HG02759 (cell line): Measurements from ENCODE around the gene NAP1L4.

Source experiments
- ATAC-seq: cut with Tn5 transposase; IDR thresholded peaks from one replicate; pipeline ENCODE4 v1.9.1; 2021; ENCODE audit warnings: mild to moderate bottlenecking, moderate library complexity; ENCODE audit not compliant: unreplicated experiment

Gene NAP1L4, protein sequence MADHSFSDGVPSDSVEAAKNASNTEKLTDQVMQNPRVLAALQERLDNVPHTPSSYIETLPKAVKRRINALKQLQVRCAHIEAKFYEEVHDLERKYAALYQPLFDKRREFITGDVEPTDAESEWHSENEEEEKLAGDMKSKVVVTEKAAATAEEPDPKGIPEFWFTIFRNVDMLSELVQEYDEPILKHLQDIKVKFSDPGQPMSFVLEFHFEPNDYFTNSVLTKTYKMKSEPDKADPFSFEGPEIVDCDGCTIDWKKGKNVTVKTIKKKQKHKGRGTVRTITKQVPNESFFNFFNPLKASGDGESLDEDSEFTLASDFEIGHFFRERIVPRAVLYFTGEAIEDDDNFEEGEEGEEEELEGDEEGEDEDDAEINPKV

DNA sequence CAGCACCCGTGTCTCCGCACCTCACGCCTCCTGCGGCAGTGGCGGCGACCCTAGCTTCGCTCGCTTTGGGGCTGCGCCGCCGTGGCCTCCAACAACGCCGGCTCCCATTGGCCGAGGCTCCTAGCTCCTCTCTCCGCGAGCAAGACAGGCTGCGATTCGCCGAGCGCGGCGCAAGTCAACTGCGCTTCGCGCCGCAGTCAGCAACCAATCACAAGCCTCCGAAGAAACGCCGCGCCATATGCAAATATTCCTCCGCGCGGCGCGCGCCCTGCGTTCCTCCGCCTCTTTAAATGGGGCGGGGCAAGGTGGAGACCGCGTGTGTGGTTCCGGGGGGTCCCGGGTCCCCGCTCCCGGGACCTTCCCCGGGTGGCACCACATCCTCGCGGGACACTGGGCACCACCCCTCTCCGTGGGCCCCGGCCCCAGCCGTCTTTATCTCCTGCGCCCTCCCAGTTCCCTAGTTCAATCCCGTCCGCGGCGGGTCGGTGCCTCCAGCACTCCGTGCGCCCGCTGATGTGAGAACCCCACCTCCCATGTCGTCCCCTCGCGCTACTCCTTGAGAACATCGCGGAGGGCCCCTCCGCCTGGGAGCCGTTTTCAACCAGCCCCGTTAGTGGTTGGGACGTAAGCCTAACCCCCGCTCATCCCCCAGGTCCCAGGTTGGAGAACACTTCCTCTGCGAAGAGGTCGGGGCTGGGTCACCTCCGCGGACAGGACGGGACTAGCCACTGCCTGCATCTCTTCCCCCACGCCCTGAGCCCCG, at the start of gene NAP1L4:
Gene NAP1L4 (minus strand): TSS at position 96 of the 763 bp plus-strand sequence. CDS start 13,109 bp downstream, outside the sequence.
- peak; percentile 85 for ATAC-seq

DNA sequence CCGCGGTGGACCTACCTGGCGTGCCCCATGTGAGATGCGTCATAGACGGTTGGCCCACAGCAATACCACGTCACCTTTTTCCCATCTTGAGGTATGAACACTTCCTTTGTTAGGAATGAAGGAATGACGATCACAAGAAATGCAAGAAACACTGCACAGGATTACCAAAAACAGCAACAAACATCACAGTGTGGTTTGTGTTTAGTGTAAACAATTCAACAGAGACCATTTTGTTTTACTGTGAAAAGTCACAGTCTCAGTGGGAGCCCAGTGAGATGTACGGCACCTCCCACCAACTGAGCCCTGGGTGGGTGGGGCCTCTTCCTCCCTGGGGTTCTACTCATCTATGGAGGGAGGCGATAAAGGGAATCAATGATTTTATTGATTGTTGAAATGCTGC, 48.8 kb upstream of the NAP1L4 start:
- no peak for ATAC-seq

DNA sequence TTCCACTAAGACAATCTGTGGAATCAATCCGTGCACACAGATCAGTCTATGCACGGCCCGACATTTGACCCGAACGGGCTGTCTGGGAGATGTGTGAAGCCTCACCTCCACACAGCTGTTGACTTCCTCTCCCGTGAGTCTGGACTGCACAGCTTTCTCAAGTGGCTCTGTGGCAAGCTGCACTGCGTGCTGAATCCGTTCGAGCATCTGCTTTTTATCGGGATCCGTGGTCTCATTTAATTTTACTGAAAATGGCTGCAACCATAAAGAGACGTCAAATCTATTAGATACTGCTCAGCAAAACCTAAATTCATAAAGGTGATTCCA, 45.8 kb upstream of the NAP1L4 start:
- ATAC-seq = no peak

DNA sequence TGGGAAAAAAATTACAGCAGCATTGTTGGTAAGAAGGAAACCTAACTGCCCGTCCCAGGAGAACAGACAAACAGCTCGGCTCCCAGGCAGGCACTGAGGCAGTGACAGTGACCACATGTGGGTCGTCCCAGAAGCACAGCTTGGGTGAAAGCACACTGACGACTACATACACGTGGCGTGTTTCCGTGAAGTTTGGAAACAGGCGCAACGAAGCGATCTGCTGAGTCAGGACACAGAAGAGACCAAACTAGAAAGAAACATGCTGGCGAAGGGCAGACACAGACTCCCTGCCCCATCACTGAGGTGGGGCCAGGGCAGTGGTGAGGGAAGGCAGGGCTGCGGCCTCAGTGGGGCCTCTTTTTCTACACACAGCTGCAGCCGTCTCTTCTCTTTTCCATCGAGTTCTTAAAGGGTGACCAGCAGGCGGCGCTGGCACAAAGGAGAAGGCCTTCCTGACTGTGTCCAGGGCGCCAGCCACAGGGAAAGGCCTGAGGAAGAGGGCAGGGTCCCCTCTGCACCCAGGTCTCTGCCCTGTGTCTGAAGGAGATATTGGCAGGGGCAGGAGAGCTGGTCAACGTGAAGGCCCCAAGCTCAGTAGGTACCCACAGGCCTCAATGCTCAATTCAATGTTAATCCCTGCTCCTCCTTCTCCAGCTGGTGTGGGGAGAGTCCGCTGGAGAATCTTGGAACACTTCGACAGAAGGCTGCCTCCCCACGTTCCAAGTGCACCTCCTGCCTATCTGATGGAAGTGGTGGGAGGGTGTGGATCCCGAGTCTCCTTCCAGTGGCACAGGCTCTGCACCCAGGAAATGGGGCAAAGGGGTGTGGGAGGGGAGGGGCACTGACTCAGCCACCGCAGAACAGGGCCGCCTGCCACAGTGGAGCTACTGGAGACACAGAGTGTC, 45.2 kb upstream of the NAP1L4 start:
- ATAC-seq = no peak

DNA sequence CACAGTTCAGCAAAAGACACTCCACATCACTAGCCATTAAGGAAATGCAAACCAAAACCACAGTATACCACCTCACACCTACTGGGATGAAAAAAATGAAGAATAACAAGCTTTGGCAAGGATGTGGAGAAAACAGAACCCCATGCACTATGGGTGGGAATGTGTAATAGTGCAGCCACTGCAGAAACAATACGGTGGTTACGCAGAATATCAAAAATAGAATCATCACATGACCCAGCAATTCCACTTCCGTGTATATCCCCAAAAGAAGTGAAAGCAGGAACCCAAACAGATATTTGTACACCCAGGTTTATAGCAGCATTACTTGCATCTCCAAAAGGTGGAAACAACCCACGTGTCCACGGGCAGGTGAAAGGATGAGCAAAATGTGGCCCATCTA, 44.3 kb upstream of the NAP1L4 start:
- ATAC-seq = no peak

DNA sequence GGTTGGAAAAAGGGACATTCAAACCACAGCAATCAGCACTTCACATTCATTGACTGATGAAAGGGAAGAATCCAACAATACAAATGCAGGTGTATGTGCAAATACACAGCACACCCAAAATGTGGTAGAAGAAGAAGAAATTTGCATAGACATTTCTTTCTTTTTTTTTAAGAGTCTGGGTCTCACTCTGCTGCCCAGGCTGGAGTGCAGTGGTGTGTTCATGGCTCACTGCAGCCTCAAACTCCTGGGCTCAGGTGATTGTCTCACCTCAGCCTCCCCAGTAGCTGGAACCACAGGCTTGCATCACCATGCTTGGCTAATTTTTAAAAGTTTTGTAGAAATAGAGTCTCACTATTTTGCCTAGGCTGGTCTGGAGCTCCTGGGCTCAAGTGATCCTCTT, 43.2 kb upstream of the NAP1L4 start:
- no peak for ATAC-seq

DNA sequence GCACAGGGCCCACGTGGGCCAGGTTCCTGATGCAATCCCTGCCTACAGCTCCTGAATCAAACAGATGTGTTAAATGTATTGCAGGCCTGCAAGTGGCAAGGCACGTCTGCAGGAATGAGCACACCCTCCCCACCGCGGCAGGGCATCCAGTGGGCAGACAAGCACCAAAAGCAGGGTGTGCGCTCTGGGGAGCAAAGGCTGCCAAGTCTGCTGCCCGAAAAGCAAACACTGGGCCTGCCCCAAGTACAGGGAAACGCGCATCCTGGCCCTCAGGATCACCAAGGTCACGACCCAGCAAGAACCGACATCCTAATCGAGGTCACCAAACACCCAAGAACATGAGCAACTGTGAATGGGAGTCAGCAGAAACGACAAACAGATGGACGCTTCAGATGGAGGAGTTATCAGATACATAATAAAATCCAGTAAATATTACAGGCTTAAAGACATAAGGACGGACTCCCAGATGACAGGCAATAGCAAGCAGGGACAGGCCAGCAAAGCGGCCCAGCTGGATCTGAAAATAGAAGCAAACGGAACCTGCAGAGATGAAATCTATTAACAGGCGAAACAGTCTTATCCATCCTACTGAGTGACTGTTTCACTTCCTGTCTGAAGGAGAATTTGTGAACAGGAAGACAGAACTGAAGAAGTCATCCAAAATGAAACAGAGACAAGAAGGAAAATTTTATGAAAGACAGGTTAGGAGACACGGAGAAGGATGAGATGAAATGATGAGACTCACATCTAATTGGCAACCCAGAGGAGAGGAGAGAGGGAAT, 38.4 kb upstream of the NAP1L4 start:
- ATAC-seq = no peak

DNA sequence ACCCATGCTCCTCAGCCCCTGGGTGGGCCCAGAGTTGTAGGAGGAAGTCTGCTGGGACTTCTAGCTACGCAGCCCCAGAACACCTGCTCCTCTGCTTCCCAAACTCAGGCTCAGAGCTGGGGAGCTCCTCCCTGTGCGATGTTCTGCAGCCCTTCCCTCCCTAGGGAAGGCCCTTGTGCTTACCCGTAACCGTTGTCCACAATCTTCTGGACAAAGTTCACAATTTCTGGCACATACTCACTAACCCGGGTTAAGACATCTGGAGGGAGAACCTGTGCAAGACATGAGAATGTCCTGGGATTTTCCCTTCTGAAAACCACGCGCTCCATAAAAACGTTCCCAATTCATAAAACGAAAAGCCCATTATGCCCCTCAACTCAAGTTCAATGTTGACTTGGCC, 36.7 kb upstream of the NAP1L4 start:
- ATAC-seq = no peak

DNA sequence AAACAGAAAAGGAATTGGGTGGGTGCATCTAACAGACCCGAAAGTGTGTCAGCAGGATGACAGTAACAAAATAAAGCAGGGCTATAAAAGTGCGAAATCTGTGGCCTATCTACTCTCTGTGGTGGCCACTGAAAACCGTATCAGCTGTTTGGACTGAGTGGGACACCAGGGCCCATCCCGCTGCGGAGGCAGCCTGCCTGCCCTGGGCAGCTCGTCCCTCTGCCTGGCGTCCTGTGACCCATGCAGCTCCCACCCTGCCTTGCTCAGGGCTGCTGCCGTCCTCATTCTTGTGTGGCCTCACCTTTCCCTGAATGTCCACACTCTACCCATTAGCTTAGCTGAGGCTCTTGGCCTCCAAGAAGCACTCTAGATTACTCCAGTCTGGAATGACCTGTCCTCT, 34.7 kb upstream of the NAP1L4 start:
- no peak for ATAC-seq

DNA sequence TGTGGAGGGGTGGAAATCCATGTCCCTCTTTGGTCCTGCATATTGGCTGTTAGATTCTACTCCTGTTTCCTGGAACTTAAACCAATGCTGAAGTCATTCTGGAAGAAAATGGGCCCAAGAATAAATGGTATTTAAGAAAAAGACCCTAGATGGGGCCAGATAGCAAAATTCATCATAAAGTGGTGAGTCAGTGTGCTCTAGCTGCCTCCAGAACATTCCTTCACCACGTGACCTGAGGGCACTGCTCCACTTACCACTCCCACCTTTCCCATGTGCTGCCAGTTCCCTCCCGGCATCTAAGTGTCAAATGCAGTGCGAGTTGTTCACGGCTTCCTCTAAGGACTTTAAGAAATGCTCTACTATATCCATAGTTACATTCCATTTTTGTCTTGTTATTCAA, 30.9 kb upstream of the NAP1L4 start:
- no peak for ATAC-seq

DNA sequence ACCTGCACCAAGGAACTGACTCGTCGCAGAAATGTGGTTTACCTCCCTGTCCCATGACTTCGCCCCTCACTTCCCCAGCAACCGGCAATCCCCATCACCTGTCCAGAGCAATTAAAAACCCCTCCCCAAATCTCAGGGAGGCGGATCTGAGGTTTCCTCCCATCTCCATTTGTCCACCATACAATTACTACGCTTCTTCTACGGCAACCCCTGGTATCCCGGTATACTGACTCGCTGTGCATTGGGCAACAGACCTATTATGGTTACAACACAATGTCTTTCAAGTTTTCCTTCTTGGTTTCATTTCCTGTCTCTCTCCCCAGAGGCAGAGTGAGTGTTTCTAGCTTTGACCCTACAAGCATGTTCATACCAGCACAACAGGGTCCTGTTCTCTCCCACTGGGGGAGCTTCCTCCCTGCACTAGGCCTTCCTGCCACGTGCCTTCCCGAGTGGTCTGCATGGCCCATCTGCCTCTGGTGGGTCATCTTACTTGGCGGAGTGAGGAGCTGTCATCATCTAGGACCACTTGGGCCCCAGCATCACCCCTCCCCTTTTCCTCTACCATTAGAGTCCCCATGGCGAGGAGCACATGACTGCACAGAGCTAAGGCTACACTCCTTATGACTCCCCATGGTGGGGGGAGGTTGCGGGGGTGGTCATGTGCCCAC, 30.3 kb upstream of the NAP1L4 start:
- ATAC-seq = no peak

DNA sequence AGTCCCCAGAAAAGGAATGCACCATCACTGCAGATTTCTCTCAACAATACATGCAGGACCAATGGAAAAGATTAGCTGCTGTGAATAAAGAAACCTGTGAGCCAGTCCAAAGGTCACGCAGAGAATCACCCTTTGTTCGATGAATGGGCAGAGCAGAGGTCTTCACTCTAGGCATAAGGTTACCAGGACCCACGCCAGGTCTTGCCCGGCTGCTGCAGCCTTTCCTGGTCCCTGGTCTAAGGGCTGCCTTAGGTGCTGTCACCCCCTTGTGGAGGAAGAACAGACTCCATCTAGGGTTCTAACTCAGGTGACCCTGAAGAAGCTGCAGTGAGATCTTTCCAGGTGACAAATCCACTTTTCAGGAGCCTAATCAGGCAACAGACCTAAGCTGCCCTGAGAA, 29.0 kb upstream of the NAP1L4 start:
- ATAC-seq = no peak

DNA sequence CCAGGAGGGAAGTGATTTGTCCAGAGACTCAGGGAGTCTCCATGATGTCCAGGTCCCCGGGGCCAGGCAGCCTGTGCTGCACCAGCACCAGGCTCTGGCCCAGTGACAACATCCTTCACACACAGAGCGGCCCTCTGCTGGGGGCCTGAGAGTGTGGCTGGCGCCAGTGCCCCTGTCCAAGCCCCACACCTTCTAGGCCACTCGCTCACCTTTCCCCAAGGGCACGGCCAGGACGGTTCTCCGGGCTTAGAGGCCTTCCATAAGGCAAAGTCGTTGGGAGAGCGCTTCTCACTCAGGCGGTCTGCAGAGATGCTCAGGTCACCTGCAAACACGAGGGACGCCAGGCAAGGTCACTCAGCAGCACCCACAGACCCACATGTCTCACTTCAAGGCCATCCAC, 27.9 kb upstream of the NAP1L4 start:
- ATAC-seq = no peak

DNA sequence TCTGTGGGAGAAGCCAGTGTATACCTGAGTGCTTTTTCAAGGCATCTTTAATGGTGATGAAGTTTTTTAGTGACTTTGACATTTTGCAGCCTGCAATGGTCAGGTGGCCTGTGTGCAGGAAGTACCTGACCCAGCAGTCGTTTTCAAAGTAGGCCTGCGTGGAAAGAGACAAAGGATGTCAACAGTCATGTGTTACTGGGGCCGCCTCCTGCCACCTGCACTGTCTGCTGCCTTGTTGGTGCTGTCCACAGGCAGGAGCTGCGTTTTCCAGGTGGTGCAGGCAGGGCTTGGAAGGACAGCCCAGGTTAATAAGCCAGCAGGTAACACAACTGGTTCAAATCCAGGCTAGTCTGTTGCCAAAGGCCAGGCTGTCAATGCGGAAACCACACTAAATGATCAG, 26.5 kb upstream of the NAP1L4 start:
- ATAC-seq = no peak

DNA sequence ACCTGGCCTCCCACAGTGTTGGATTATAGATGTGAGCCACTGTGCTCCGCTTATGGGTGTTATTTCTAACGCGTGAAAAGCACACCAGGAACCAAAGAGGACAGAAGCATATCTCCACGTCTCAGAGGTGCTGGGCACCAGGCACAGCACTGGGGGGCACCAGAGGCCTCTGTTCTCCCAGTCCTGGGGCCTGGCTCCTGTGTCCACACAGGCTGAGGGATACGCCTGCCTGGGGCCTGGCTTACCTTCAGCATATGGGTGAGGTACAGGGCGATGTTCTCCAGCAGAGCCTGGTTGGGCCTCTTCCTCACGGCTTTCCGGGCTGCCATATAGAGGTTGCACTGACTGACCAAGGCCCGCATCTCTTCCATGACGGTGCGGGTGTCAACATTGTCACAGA, 24.7 kb upstream of the NAP1L4 start:
- no peak for ATAC-seq

DNA sequence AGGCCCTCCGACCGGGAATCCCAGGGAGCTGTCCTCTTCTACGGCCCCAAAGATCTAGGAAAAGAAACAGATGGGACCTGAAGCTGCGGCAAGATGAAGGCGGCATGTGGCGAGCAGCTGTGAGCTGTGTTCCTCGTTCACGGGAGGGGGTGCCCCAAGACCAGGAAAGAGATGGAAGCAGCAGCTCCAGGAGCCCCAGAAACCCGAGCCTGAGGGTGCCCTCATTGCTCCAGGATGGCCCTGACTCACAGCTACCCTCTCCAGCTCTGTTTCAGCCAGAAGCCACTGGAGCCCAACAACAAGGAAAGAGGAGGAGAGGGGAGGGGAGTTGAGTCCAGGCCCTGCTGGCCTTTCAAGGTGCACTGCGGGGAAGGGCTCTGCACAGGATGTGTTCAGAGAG, 23.7 kb upstream of the NAP1L4 start:
- ATAC-seq = no peak

DNA sequence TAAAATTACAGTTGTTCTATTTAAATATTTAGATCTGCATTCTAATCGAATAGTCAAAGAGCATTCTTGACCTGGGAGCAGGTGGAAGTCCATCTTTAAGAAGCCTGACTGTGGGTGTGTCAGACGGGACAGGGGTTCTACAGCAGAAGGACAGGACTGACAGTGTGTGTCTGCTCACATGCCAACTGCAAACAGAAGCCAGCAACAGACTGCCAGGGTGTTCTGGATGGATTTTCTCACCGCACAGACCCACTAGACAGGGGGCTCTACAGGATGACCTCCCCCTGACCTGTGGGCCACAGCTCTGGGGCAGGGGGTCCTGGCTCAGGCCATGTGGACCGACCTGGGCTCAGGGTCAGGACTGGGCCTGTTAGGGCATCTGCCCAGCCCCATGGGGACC, 22.8 kb upstream of the NAP1L4 start:
- ATAC-seq = no peak

DNA sequence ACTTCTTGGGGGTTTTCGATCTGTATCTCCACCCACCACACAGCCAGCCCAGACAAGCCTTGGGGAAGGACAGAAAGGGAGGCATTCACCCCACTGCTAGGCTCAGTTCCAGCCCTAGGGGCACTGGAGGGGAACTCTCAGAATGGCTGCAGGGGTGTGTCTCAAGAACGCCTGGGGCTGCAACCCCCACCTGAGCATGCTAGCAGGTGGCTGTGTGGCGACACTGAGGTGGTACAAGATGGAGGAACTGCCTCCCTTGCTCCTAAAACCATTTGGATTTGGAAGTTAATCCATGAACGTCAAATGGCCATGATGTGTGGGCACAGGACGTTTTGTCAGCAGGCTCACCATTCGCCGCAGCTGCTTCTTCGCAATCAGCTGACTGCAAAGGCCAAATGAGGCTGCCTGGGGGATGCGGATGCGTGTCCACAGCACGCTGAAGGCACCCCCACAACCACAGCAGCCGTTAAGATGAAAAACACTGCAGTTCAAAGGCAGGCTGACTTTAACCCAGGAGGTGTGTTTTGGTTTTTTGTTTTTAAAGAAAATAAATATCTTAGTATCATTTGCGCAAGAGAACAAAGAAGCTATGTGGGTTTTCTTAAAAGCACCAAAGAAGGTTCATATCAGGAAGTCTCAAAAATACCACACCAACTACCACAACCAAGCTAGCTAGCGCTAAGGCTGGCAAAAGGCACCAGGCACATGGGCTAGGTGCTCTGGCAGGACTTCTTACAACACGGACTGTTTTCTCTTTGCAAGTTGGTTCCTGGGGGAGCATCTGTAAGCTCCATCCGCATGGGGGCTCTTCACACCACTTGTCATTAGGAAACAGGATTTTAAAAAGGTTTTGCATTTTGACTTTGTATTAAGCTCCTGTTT, 22.2 kb upstream of the NAP1L4 start:
- ATAC-seq = peak; percentile 51
